Measurements from ENCODE around the gene ETV3.
A peak's percentile ranks its signal among the peaks of the same experiment; 100 is the strongest.

Gene ETV3

DNA sequence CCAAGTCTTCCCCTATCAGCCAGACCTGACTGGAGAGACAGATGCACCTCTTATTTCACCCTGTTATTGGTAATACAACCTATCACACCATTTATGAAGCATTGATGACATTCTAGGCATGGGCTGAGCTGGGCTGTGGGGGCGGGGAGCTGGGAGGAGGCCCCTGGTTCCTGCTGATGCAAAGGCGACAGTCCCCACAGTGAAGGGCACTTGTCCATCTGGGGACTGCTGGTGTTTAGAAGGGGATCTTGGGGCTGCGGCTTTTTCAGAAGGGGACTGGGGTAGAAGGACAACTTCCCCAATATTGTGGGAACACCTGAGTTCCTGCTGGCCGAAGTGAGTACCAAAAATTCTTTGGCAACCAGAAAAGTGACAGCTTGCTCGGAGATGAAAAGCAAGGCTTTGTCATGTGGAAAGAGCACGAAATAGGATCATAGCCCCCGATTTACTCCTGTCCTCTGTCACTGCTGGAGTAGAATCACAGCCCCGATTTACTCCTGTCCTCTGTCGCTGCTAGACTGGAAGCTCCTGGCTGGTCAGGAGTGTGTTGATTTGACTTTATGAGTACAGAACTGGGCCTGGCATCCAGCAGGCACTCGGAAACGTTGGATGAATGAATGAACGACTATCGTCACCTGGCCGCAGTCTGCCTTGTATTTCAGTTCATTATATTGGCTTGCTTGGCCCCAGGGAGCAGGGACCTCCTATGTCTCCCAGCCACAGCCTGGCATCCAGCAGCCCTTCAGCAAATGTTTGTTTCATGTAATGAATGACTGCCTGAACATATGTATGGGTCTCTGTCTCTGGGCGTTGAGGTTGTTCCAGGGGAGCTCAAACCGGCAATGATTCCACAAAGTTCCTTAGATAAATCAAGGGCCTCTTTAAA, 22.1 kb downstream of the ETV3 start:
- H3K27ac ChIP-seq, result no peak overlapping the region
- DNase-seq (ENCODE audit: low read depth, low spot score), result no peak

DNA sequence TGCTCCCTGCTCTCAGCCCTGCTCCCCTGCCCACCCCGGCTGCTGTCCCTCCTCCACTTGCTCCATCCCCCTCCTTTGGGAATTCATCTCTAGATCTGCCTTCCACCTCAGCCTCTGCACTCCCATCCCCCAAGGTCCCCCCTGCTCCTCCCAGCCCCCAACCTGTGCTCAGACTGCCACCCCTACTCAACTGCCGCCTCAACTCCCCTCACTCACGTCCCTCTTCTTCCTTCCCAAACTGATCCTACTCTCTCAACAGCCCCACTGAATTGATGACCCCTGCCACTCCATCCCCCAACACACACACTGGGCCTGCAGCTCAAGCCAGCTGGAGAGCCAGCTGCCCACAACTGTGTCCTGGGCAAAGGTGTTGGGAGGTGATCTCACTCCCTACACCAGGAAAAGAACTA, 22.8 kb downstream of the ETV3 start:
- no peak overlapping the region for H3K27ac ChIP-seq
- DNase-seq (ENCODE audit: low read depth, low spot score), result no peak

DNA sequence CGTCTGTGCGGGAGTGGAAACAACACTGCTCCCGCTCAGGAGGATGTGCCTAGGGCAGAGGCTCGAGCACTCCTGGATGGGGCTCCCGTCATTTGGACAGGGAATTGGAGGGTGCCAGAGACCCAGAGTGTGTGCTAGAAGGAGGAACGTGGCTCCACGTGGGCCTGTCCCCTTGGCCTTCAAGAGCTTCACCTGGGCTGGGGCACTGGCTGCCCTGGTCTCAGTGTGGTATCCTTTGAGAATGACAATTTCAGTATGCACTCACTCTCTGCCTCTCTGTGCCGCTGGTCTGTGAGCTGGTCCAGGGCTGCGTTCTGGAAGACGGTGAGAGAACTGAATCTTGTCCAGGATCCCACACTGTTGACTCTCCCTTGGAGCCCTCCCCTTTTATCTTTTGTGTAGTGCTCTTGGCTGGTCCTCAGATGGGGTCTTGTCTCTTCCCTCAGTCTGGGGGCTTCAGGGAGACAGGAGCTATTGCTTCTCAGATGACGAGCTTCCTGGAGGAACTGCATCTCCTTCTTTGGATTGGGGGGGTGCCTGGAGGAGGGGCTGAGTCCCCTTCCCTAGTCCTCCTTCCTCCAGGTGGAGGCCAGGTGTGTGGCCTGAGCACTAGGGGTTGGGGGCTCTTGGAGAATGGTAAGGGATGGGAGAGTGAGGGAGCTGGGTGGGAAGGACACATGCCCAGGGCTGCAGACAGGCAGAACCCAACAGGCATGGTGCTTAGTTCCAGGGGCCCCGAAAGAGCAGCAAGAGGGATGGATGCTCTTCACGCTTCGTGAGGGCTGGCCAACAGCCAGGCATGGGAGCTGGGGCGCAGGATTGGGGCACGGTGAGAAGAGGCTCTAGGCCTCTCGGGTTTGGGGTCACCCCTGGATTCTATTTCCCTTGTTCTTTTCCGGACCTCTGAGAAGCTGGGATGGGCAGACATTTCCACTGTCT, 23.7 kb downstream of the ETV3 start:
- no peak for DNase-seq (ENCODE audit: low read depth, low spot score)
- no peak overlapping the region for H3K27ac ChIP-seq

DNA sequence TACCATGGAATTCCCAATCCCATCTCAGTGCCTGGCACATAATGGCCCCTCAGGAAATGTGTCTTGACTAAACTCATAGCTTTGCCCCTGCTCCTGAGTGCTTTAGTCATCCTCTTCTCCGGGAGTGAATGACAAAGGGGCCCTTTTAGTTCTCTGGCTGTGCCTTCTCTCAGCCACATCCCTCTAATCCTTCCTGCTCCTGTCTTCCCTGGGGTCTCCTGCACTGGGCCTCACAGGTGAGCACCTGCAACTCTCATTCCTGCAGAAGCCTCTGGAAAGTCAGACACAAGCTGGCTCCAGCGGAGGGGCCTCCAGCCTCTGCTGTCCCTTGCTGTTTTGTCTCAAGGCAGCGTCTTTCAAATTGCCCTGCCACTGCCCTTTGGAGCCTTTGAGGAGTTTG, 24.6 kb downstream of the ETV3 start:
- no peak overlapping the region for H3K27ac ChIP-seq
- no peak for DNase-seq (ENCODE audit: low read depth, low spot score)

DNA sequence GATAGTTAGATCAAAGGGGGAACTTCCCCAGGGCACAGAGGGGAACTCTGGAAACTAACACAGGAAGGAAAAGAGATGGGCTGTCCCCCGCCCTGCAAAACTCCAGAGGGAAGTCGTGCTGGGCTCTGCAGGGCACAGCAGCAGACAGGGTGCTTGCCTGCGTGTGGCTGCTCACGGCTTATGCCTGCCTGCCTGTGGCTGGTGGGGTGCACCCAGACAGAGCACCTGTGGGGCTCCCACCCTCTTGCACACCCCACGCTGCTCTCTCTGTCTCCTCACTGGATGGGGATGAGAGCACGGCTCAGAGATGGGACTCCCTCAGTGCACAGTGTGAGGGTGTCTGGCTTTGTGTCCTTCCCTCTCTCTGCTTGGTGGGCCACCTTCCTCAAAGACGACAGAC, 25.1 kb downstream of the ETV3 start:
- DNase-seq (ENCODE audit: low read depth, low spot score), result no peak
- no peak overlapping the region for H3K27ac ChIP-seq

DNA sequence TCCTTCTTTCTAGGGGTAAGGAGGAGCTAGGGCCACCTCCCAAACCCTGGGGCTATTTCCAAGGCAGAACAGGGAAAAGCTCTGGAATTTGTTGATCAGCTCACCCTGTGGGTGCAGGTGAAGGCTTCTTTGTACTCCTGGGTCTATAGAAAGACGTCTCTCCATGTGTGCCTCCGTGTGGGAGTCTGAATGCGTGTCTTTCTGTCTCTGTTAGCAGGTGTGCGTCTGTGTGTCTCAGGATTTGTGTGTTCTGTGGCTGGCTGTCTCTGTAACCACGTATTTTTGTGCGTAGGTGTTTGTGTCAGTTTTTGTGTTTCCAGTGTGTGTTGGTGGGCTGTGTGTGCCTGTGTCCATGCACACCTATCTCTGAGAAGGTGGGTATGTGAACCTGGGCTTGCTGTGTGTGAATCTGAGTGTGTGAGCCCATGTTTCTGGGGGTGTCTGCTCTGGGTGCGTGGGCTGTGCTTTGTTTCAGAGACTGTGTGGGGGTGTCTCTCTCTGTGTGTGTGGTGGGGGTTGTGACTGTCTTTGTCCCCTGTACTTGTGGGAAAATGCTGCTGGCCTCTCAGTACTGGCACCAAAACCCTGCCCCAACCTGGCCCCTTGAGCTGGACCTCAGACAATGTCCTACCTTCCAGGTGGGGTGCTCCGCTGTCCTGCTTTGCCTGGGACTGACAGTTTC, 25.9 kb downstream of the ETV3 start:
- H3K27ac ChIP-seq, result no peak overlapping the region
- no peak for DNase-seq (ENCODE audit: low read depth, low spot score)

DNA sequence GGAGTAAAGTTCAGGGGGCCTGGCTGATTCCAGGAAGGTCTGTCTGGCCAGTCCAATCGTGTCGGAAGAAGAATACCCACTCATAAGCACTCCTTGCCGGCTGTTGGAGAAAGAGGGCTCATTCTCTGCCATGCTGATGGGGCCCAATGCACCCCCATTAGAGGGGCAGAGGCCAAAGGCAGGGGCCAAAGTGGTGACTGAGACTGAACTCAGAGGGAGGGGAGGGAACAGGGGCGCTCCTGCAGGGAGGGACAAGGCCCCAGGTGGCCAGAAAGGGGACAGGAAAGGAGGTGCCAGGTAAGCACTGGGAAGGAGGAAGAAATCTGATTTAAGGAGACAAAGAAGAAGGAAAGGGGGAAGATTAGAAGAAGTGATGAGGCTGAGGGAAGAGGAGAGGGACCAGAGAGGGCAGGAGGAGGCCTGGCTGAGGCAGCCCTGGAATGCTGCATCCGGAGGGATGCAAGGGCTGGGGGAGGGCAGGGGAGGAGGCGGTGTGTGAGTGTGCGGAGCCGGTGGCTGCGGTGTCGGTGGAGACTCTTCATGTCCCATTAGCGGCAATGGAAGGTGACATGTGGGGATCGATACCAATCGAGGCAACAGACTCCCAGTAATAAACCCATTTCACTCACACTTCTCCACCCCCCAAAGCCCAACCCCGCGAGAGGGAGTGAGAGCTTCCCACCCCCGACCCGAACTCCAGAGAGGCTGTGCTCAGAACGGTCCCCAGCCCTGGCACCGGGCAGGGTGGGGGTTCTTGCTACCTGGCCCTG, 26.6 kb downstream of the ETV3 start:
- no peak overlapping the region for H3K27ac ChIP-seq
- DNase-seq (ENCODE audit: low read depth, low spot score), result no peak

DNA sequence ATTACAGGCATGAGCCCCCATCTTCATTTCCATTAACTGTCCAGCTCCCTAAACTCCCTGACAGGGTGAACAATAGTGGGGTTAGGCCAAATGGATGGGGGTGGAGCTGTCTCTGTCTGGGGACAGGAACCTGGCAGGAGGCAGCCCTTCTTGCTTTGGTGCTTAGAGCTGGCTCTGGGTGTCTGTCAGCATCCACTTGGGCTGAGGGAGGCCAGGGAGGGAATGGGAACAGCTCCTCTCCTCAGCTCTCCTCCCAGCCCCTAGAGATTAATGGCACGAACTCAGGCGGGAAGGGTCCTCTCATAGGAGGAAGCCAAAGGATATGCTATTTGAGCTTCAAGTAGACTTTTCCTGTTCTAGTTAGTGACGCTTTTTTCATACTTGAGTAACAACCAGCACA, 27.5 kb downstream of the ETV3 start:
- H3K27ac ChIP-seq, result no peak overlapping the region
- no peak for DNase-seq (ENCODE audit: low read depth, low spot score)

DNA sequence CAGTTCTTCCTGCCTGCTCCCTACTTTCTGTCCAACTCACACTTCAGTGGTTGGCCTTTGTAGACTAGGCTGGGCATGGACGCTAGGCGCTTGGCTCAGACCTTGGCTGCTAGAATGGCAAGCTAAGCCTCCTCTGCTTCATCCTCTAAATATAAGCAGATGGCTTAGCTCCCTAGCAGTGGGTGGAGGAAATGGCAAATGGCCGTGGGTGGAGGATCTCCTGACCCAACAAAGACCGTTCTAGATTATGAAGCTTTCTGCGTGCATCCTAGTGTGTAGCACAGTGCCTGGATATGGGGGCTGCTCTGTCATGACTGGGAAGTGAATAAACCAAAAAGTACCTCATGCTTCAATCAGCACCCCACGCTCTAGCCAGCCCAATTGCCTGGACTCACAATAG, 28.2 kb downstream of the ETV3 start:
- no peak for DNase-seq (ENCODE audit: low read depth, low spot score)
- H3K27ac ChIP-seq, result no peak overlapping the region

DNA sequence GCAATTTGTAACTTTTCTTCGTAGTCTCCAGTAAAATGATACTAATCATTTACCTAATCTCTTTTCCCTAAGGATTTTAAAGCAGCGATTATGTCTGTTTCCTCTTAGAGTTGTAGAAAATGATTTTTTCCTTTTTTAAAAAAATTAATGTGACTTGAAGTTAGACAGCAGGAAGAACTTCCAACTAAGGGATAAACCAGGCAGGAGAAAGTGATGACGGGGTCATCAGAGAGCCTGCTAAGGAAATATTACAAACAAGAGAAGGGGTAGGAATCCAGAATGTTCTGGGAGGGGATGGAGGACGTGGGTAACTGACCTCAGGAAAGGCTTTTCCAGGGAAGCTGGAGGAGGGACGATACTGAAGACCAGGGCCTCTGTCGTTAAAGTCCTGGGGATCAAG, 29.7 kb downstream of the ETV3 start:
- DNase-seq (ENCODE audit: low read depth, low spot score), result no peak
- no peak overlapping the region for H3K27ac ChIP-seq

DNA sequence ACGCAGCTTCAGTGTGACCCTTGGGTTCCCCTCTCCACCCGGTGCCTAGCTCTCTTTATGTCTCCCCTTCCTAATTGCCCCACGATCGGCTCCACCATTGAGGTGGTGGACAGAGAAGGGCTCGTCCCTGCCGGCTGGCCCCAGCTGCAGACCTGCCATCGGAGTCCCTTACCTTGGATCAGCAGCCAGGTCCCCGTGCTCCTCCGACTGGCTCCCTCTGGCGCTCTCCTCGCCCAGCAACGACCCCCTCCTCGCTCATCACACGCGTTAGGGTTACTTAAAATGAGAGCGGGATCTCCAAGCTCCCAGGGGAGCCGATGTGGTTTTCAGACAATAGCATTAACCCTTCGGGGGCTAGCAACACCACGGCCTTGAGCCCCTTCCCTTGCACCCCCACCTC, 30.5 kb downstream of the ETV3 start:
- H3K27ac ChIP-seq, result no peak overlapping the region

DNA sequence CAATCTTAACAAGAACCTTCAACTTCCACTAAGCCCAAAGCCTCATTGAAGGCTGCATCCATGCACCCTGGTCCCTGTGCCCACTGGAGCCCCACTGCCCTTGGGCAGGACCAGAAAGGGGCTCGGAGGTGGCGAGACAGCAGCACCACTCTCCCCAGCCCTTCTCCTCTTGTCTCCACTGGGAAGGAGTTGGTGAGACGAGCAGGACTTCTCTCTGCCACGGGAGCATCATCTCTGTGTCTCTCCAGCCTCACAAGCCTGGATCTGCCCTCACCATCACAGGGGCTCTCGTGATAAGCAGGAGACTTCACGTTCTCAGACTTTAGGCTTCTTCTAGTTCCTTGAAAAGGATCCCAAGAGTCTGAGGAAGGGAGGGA, 31.4 kb downstream of the ETV3 start:
- H3K27ac ChIP-seq, result no peak overlapping the region
- no peak for DNase-seq (ENCODE audit: low read depth, low spot score)

More for the DNA sequence above, 30.5 kb downstream of the ETV3 start:
- DNase-seq (ENCODE audit: low read depth, low spot score), result no peak

DNA sequence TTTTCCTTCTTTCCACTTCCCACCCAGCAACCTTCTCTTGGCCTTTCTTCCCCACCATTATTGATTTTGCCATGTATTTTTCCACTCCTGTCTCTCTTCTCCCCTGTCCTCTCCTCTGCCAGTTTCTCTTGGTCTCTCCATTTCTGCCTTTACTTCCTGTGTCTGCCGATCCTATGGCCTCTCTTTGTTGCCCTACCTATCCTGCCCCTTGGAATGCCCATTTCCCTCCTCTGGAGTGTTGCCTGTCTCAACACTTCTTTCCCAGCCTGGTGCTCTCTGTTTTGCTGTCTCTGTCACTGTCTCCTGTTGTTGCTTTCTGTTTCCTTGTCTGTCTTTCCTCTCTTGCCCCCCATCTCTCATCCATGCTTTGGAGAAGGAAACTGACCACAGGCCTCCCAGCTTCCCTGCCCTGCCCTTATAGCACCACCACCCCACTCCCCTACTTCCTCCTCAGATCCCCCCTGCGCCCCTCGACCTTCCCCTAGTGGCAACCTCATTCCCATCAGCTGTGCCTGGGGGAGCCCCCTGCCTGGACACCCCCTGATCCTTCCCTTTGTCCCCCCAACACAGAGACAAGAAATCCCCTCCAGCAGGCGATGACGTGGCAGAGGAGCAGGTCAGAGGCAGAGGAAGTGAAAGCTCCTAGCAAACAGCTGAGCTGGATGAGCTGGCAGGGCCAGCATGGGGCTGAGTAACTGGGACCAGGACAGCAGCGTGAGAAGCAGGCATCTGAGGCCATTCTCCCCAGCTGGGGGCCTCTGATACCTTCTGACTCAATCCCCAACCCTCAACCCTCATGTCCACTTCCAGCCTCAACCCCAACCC, 32.0 kb downstream of the ETV3 start:
- H3K27ac ChIP-seq, result no peak overlapping the region
- peak; percentile 36 for DNase-seq (ENCODE audit: low read depth, low spot score)

DNA sequence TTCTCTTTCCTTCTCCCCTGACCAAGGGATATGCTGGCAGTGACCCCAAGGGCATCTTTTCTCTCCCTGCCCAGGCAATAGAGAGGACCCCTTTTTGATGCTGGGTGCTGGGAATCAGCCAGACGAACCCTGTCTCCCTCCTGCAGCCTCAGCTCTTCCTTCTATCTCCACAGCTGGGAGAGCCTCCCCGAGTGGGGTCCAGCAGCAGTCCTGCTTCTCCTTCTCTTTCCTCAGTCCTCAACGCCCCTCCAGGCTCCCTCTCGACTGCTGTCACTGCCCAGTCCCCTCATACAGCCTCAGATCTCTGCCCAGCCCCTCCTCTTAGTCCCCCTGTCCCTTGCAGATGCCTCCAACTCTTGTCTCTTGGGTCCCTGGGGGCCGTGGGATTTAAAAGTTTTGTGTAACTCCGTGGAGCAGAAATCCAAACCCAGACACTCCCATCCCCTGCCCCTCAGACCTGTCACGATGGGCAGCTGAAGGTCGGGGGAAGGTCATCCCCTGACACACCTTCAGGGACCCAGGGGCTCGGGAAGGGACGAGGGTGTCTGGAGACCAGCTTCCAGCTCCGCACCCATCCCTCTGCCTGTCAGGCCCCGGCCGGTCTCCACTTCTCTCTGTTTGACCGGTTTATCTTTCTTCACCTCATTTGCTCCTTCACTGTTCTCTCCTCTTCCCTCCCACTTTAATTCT, 32.8 kb downstream of the ETV3 start:
- H3K27ac ChIP-seq, result no peak overlapping the region
- no peak for DNase-seq (ENCODE audit: low read depth, low spot score)

DNA sequence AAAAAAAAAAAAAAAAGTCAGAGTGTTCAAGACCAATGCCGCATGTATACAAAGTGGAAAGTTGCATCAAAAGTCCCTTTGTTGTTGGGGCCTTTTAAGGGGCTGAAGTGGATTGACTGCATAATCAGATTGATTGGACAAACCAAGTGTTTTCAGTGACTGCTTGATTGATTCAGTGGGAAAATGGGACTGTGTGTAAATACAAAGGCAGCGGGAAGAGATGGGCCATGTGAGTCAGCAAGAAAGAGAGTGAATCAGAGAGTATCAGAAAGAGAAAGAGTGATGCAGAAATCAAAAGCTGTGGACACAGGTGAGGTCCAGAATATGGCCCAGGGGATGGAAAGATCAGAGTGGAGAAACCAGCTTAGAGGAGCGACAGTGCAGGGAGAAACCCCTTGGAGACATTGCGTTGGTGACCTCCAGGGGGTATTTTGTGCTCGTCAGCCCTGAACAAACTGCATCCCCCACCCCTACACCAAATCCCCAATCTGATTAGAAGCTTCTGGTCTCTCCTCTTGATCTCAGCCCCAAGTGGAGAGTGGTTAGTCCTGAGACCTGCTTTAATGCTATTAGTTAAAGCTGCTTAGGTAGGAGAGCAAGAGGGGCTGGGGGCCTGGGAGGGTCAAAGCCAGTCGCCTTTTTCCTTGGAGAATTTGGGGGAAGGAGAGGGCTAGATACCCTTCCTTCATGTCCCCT, 33.4 kb downstream of the ETV3 start:
- DNase-seq (ENCODE audit: low read depth, low spot score), result no peak
- H3K27ac ChIP-seq, result no peak overlapping the region

DNA sequence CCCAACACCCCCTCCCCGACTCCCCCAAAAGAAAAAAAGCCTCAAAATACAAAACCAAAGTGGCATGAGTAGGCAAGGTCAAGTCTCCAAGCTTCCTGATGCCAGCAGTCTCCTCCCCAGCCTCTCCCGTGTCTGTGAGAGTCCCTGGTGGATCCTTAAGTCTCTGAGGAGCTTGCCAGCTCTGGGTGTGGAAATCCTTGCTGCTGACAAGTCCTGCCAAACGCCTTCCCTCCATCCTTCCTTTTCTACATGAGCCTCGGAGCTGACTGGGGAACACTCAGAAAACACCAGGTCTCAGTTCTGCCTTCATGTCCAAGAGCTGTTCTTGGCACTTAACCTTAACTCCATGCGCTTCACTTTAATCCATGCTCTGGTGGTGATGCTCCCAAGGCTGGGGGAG, 34.9 kb downstream of the ETV3 start:
- H3K27ac ChIP-seq, result no peak overlapping the region
- no peak for DNase-seq (ENCODE audit: low read depth, low spot score)

DNA sequence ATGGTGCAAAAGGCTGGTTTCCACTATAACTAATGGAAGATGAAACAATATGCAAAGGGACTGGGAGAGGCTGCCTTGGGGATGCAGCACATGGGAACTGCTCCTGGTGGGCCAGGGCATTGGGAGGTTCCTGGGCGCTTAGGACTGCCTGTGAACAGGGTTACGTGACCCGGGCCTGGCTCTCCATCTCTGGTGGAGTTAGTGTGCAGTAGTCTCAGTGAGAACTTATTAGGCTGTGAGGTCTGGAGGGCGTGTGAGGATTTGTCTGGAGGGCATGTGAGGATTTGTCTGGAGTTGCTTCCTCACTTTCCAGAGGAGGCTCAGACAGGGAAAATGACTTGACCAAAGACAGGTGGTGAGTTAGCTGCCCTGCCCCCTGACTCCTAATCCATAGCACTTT, 37.0 kb downstream of the ETV3 start:
- H3K27ac ChIP-seq, result no peak overlapping the region
- no peak for DNase-seq (ENCODE audit: low read depth, low spot score)

DNA sequence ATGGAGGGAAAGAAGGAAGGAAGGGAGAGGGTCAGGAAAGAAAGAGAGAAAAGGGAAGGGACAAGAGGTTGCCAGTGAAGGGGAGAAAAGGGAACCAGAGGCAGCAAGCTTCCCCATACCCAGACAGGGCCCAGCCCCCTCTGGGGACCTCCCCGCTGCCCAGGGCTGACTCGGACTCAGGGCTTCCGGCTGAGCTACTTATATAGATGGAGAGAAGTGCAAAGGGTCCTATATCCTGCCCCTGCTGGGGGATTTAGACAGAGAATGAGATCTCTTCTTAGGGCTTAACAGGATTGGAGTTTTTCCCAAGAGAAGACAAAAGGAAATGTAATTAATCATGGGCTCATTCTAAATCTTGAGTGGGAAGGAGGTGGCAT, 38.6 kb downstream of the ETV3 start, which contains the start of gene ETV3L:
Gene ETV3L (minus strand): TSS at position 176 of the 377 bp plus-strand sequence. CDS start 285 bp downstream, outside the sequence.
- H3K27ac ChIP-seq, result no peak within 1 kb of the TSS
- DNase-seq (ENCODE audit: low read depth, low spot score), result no peak
